ENCODE results near the gene YAE1. TPM values are rescaled to one million over a fixed set of nuclear protein-coding genes. Genes with fewer than 3 reads are reported as not detected.
A peak's percentile ranks its signal among the peaks of the same experiment; 100 is the strongest.

Gene YAE1
- total RNA-seq, 1 donor from 2014 or later = 27.8 TPM

DNA sequence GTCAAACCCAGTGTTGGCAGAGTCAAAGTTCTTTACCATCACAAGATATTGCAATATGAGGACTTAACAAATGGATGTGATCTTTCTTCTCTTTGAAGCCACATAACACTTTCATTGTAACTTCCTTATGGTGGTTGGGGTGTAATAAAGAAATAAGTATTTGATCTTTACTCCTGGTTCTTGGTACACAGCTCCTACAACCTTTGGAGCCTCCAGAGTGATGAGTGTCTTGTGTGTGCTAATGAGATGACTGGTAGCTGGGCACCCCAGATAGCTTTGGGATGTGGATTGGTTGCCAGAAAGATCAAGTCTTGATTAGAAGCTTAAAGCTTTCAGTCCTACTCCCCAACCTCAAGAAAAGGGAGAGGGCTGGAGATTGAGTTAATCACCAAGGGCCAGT, 31.1 kb upstream of the YAE1 start:
- Histone ChIP-seq H3K27ac (ENCODE audit: low read depth, low read length) (no peak overlapping the region), H3K27me3 (ENCODE audit: insufficient read depth, low read length) (peaks cover 4% of the 10 kb centered on the region), H3K36me3 (ENCODE audit: insufficient read depth, low read length) (no peaks in the 10 kb centered on the region), H3K4me1 (ENCODE audit: insufficient read depth, low read length) (no peaks in the 10 kb centered on the region), H4K20me1 (ENCODE audit: insufficient read depth, low read length) (no peaks in the 10 kb centered on the region), H3K4me2 (ENCODE audit: low read length) (no peak overlapping the region), H3K9me3 (ENCODE audit: insufficient read depth, low read depth, low read length) (no peaks in the 10 kb centered on the region), H3K9ac (ENCODE audit: low read length) (no peak overlapping the region), H3K79me2 (ENCODE audit: insufficient read depth, low read length) (no peaks in the 10 kb centered on the region), H2AFZ (ENCODE audit: low read depth, low read length) (no peak overlapping the region), H3K4me3 (ENCODE audit: insufficient read depth, low read depth, low read length) (no peak overlapping the region)
- FAIRE-seq (no peak), DNase-seq (ENCODE audit: low read depth) (no peak)
- Mint-ChIP-seq H3K9me3 (ENCODE audit: unreplicated experiment) (peaks cover 2% of the 10 kb centered on the region), H3K27ac (ENCODE audit: unreplicated experiment) (no peak overlapping the region), H3K4me1 (ENCODE audit: low read depth, unreplicated experiment) (peaks cover 4% of the 10 kb centered on the region), H3K4me3 (ENCODE audit: unreplicated experiment) (no peak overlapping the region), H3K36me3 (ENCODE audit: low read depth, unreplicated experiment) (no peaks in the 10 kb centered on the region), H3K27me3 (ENCODE audit: low read depth, unreplicated experiment) (peaks cover 16% of the 10 kb centered on the region)
- TF ChIP-seq EZH2 (IDR thresholded peaks at IDR 0.05; ENCODE audit: insufficient read depth, low read length) = no peak
- TF ChIP-seq, protein P1, sequence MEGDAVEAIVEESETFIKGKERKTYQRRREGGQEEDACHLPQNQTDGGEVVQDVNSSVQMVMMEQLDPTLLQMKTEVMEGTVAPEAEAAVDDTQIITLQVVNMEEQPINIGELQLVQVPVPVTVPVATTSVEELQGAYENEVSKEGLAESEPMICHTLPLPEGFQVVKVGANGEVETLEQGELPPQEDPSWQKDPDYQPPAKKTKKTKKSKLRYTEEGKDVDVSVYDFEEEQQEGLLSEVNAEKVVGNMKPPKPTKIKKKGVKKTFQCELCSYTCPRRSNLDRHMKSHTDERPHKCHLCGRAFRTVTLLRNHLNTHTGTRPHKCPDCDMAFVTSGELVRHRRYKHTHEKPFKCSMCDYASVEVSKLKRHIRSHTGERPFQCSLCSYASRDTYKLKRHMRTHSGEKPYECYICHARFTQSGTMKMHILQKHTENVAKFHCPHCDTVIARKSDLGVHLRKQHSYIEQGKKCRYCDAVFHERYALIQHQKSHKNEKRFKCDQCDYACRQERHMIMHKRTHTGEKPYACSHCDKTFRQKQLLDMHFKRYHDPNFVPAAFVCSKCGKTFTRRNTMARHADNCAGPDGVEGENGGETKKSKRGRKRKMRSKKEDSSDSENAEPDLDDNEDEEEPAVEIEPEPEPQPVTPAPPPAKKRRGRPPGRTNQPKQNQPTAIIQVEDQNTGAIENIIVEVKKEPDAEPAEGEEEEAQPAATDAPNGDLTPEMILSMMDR (IDR thresholded peaks at IDR 0.05; ENCODE audit: insufficient read depth, low read depth, low read length) = no peak

DNA sequence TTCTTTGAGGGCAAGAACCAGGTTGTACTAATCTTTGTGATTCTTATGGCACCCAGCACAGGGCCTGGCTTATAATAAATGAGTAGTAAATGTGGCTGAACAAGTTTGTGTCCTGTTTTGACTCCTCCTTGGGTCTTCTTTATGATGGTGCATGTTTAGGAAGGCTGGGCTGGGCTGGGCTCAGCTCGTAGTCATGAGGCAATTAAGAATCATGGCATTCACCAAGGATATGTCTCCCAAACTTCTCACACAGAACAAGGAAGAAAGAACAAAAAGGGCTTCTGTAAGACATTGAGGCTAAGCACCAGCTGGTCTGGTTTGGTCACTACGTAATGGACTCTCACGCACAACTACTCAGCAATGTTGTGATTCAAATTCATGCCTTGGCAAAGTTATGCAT, 30.5 kb upstream of the YAE1 start:
- H3K79me2 ChIP-seq (ENCODE audit: insufficient read depth, low read length) = no peaks in the 10 kb centered on the region
- H4K20me1 ChIP-seq (ENCODE audit: insufficient read depth, low read length) = no peaks in the 10 kb centered on the region
- DNase-seq (ENCODE audit: low read depth) (no peak), FAIRE-seq (no peak)
- no peaks in the 10 kb centered on the region for H3K36me3 ChIP-seq (ENCODE audit: insufficient read depth, low read length)
- TF ChIP-seq, protein P1 (IDR thresholded peaks at IDR 0.05; ENCODE audit: insufficient read depth, low read depth, low read length) = no peak
- TF ChIP-seq EZH2 (IDR thresholded peaks at IDR 0.05; ENCODE audit: insufficient read depth, low read length) = no peak
- no peak overlapping the region for H2AFZ ChIP-seq (ENCODE audit: low read depth, low read length)
- H3K4me2 ChIP-seq (ENCODE audit: low read length) = no peak overlapping the region
- no peak overlapping the region for H3K27ac Mint-ChIP-seq (ENCODE audit: unreplicated experiment)
- no peaks in the 10 kb centered on the region for H3K4me1 ChIP-seq (ENCODE audit: insufficient read depth, low read length)
- peaks cover 9% of the 10 kb centered on the region for H3K27me3 Mint-ChIP-seq (ENCODE audit: low read depth, unreplicated experiment)
- peaks cover 4% of the 10 kb centered on the region for H3K4me1 Mint-ChIP-seq (ENCODE audit: low read depth, unreplicated experiment)
- H3K4me3 Mint-ChIP-seq (ENCODE audit: unreplicated experiment) = no peak overlapping the region
- peaks cover 4% of the 10 kb centered on the region for H3K9me3 Mint-ChIP-seq (ENCODE audit: unreplicated experiment)
- no peak overlapping the region for H3K4me3 ChIP-seq (ENCODE audit: insufficient read depth, low read depth, low read length)
- no peak overlapping the region for H3K27ac ChIP-seq (ENCODE audit: low read depth, low read length)
- peaks cover 2% of the 10 kb centered on the region for H3K27me3 ChIP-seq (ENCODE audit: insufficient read depth, low read length)
- no peaks in the 10 kb centered on the region for H3K36me3 Mint-ChIP-seq (ENCODE audit: low read depth, unreplicated experiment)
- no peak overlapping the region for H3K9ac ChIP-seq (ENCODE audit: low read length)
- no peaks in the 10 kb centered on the region for H3K9me3 ChIP-seq (ENCODE audit: insufficient read depth, low read depth, low read length)

DNA sequence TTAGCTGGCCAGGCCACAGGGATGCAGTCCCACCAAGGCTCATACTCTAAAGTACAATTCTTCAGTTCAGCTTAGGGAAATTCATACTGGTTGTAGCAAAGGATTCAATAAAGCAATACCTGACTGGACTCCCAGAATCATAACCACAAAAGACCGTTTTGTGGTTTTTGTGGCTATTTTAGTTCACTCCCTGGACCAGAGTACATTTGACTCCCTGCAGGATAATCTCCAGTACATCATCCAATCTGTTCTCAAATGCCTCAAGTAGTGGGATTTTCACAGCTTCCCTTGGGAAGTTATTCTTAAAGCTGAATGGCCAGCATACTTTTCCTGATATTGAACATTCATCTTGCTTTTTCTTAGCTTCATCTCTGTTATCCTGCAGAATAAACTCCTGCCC, 29.3 kb upstream of the YAE1 start:
- Mint-ChIP-seq H3K4me3 (ENCODE audit: unreplicated experiment) (no peak overlapping the region), H3K4me1 (ENCODE audit: low read depth, unreplicated experiment) (peaks cover 4% of the 10 kb centered on the region), H3K27me3 (ENCODE audit: low read depth, unreplicated experiment) (peaks cover 6% of the 10 kb centered on the region), H3K36me3 (ENCODE audit: low read depth, unreplicated experiment) (no peaks in the 10 kb centered on the region), H3K9me3 (ENCODE audit: unreplicated experiment) (peaks cover 4% of the 10 kb centered on the region), H3K27ac (ENCODE audit: unreplicated experiment) (no peak overlapping the region)
- no peak overlapping the region for H3K4me3 ChIP-seq (ENCODE audit: insufficient read depth, low read depth, low read length)
- H3K79me2 ChIP-seq (ENCODE audit: insufficient read depth, low read length) = no peaks in the 10 kb centered on the region
- H3K36me3 ChIP-seq (ENCODE audit: insufficient read depth, low read length) = no peaks in the 10 kb centered on the region
- FAIRE-seq = no peak
- H3K9ac ChIP-seq (ENCODE audit: low read length) = no peak overlapping the region
- H3K9me3 ChIP-seq (ENCODE audit: insufficient read depth, low read depth, low read length) = no peaks in the 10 kb centered on the region
- no peak overlapping the region for H2AFZ ChIP-seq (ENCODE audit: low read depth, low read length)
- no peaks in the 10 kb centered on the region for H4K20me1 ChIP-seq (ENCODE audit: insufficient read depth, low read length)
- H3K4me2 ChIP-seq (ENCODE audit: low read length) = no peak overlapping the region
- H3K27ac ChIP-seq (ENCODE audit: low read depth, low read length) = no peak overlapping the region
- TF ChIP-seq, protein P1 (IDR thresholded peaks at IDR 0.05; ENCODE audit: insufficient read depth, low read depth, low read length) = no peak
- no peak for TF ChIP-seq EZH2 (IDR thresholded peaks at IDR 0.05; ENCODE audit: insufficient read depth, low read length)
- no peaks in the 10 kb centered on the region for H3K4me1 ChIP-seq (ENCODE audit: insufficient read depth, low read length)
- DNase-seq (ENCODE audit: low read depth) = peak; percentile 23
- H3K27me3 ChIP-seq (ENCODE audit: insufficient read depth, low read length) = peaks cover 2% of the 10 kb centered on the region

Measured in astrocyte (in vitro differentiated cells and primary cell).